ENCODE measurements around the gene EMP3. TPM values are rescaled to one million over a fixed set of nuclear protein-coding genes. Genes with fewer than 3 reads are reported as not detected.
"Not testable (repeated sequence)": the region's sequence is repeated elsewhere in the genome, so short reads cannot be mapped to it uniquely, and the experiment has no call there.

EMP3 gene
- total RNA-seq, result 37.7 and 44.7 TPM in 2 replicates

- DNase-seq (ENCODE audit: extremely low read depth, low read depth, low spot score), result no peak
Measured at GRCh38 chr19:48325265-48325910, at the start of gene EMP3. Gene EMP3, plus strand, starts transcription at chr19:48325552. Its CDS starts 1,293 bp downstream, at chr19:48326845.

DNA sequence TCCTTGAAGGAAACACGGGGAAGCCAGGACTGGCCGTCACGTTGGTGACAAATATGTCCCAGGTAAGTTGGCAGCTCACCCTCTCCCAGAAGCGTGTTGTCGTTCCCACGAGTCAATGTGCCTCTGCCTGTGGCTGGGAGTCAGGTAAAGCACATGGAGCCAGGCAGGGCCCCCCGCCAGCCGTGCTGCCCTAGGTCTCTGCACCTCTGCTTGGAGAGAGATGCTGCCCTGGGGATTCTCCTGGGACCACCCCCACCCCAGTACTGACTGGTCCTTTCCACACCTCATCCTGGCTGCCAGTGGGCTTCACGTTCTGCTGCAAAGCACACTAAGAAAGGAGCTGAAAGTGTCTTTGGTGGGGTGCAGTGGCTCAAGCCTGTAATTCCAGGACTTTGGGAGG, 45.6 kb upstream of the EMP3 start:
- no peak for DNase-seq (ENCODE audit: extremely low read depth, low read depth, low spot score)

DNA sequence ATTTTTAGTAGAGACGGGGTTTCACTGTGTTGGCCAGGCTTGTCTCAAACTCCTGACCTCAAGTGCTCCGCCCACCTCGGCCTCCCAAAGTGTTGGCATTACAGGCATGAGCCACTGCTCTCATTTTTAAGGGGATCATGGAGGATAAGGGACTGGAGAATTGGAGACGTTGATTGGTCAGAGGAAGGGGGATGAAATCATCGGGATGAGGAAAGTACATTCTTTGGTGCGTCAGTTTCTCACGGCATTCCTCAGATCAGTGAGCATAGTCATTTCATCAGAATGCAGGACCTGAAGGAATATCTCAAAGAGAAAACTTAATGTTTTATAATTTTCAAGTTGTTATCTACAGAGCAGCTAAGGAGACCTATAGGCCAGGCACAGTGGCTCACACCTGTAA, 41.4 kb upstream of the EMP3 start:
- no peak for DNase-seq (ENCODE audit: extremely low read depth, low read depth, low spot score)

GRCh38 chr19:48284896-48285295, 40.5 kb upstream of the EMP3 start:
- no peak for DNase-seq (ENCODE audit: extremely low read depth, low read depth, low spot score)

DNA sequence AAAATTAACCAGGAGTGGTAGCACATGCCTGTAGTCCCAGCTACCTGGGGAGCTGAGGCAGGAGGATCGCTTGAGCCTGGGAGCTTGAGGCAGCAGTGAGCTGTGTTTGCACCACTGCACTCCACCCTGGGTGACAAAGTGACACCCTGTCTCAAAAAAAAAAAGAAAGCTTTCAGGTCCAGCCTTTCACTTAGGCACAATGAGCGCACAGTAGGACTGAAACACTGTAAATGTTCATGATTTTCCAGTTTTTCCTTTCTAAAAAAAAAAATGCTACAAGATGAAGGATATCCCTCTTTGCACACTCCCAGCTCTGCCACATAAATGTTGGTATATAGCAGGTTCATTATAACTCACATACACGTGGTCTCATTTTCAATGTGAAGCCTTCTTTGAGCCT, 37.6 kb upstream of the EMP3 start:
- no peak for DNase-seq (ENCODE audit: extremely low read depth, low read depth, low spot score)

- no peak for DNase-seq (ENCODE audit: extremely low read depth, low read depth, low spot score)
Measured at GRCh38 chr19:48290401-48290770, 35.0 kb upstream of the EMP3 start.

DNA sequence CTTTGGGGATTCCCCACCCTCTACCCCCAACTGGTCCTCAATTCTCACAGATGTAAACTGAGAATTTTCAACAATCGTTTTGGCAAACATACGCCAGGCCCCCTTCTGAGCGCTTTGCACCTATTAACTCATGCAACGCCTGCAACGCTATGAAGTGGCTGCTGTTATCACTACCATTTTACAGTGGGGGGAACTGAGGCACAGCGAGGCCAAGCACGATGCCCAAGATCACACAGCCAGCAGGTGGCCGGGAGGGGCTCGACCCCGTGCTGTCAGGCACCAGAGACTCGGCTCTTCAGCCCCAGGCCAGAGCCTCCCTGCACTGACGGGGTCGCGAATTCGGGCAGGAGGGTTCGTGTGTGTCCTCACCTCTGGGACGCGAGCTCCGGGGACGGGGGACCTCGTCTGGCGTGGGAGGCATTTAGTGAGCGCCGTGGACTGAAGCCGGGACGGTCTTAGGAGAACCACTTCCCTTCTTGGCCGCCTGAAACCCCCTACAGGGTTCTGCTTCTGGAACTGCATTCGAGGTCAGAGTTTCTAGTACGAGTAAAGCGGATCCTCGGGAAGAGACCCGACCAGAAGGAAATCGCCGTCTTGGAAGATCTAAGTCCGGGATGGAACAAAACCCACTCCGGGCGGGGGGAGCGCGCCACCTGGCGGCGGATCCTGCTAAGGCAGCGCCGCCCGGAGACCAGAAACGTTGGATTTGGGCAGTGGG, 34.4 kb upstream of the EMP3 start:
- DNase-seq (ENCODE audit: extremely low read depth, low read depth, low spot score), result no peak

- DNase-seq (ENCODE audit: extremely low read depth, low read depth, low spot score), result not testable (repeated sequence)
Measured at GRCh38 chr19:48291489-48291815, 33.9 kb upstream of the EMP3 start.

DNA sequence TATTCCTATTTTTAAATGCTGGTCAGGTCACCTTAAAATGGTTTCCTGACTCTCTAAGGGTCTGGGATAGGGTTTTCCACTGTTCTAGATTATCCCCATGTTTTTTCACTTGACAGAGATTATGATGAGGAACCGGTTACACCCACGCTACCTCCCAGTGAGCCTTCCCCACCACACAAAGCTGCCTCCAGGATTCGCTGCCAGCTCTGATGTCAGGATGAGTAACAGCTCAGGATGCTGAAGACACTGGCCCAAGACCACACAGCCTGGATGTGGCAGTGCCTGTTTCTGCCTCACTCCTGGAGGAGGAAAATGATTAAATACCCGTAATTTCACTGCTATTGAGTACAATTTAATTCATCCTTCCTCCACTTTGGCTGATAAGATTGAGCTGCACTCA, 32.6 kb upstream of the EMP3 start:
- no peak for DNase-seq (ENCODE audit: extremely low read depth, low read depth, low spot score)

DNA sequence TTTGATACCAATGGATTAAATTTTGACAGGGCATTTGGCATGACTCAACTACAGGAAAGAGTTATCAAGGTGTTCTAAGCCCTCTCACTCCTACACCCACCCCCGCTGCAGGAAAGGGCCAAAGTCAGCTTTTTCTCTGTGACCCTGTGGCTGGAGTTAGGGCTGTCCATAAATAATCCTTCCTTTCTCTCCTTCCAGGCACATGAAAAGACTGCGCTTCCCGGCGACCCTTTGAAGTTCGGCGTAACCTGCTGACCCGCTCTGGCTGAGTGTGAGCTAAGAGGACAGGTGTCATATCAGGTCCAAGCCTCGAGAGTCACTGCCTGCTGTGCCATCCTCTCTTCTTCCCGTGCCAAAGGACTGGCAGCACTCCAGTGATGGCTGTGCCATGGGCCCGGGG, 29.9 kb upstream of the EMP3 start:
- no peak for DNase-seq (ENCODE audit: extremely low read depth, low read depth, low spot score)

- no peak for DNase-seq (ENCODE audit: extremely low read depth, low read depth, low spot score)
Measured at GRCh38 chr19:48296963-48297734, 28.2 kb upstream of the EMP3 start.

DNA sequence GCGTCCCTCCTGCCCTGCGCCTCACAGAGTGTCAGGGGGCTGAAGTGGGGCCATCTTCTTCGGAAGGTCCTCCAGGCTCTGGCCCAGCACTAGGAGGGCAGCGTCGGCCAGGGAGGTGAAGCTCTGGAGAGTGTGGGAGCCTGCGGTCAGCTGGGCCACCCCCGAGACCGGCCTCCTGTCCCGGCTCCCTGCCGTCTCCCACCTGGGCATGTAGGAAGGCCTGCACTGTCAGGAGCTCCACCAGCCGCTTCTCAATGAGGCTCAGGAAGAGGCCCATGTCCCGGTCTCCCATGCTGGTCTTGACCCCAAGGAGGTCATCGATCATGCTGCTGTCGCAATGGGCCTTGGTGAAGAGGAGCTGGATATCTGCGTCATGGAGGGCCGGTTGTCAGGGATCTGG, 27.4 kb upstream of the EMP3 start:
- DNase-seq (ENCODE audit: extremely low read depth, low read depth, low spot score), result no peak

- no peak for DNase-seq (ENCODE audit: extremely low read depth, low read depth, low spot score)
Measured at GRCh38 chr19:48301886-48302599, 23.3 kb upstream of the EMP3 start.

- no peak for DNase-seq (ENCODE audit: extremely low read depth, low read depth, low spot score)
Measured at GRCh38 chr19:48302600-48302959, 22.8 kb upstream of the EMP3 start.

- DNase-seq (ENCODE audit: extremely low read depth, low read depth, low spot score), result no peak
Measured at GRCh38 chr19:48303367-48303766, 22.0 kb upstream of the EMP3 start.

GRCh38 chr19:48303866-48304265, 21.5 kb upstream of the EMP3 start:
- DNase-seq (ENCODE audit: extremely low read depth, low read depth, low spot score), result no peak

- no peak for DNase-seq (ENCODE audit: extremely low read depth, low read depth, low spot score)
Measured at GRCh38 chr19:48308631-48309586, 16.4 kb upstream of the EMP3 start.

- DNase-seq (ENCODE audit: extremely low read depth, low read depth, low spot score), result not testable (repeated sequence)
Measured at GRCh38 chr19:48309731-48310130, 15.6 kb upstream of the EMP3 start.

DNA sequence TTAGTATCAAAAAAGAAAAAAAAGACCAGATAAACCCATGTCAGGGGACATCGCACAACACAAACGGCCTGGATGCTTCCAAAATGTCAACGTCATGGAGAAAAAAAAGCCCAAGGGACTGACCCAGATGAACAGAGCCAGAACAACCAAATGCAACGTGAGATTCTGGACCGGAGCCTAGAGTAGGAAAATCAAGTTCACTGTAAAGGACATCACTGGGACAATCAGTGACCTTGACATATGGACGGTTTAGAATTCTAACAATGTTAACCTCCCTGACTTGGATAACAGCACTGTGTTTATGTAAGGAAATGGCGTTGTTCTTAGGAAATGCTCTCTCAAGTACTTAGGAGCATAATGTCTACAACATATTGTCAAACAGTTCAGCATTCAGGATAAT, 15.1 kb upstream of the EMP3 start:
- DNase-seq (ENCODE audit: extremely low read depth, low read depth, low spot score), result peak; percentile 88

DNA sequence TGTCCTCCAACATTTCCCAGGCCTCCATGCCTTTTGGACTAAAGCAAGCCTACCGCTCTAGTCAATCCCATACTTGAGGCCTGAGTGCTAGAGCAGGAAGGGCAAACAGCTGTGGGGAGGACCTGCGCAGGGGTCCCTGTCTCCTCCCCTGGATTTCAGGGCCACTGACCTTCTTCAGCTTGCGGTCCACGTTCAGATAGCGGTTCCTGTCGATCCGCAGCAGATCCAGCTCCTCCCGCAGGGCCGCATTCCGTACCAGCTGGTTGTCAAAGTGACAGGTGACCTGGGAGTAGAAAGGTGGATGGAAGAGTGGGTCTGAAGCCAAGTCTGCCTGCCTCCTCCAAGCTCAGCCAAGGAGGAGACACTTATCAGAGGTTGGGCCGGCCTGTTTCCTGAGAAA, 14.0 kb upstream of the EMP3 start:
- DNase-seq (ENCODE audit: extremely low read depth, low read depth, low spot score), result no peak
